ENCODE data around the gene CLDN5. TPM values are rescaled to one million over a fixed set of nuclear protein-coding genes. Genes with fewer than 3 reads are reported as not detected.

CLDN5 gene
- total RNA-seq, 4 donors from 2014 or later = 65.7 to 671 (median 224) TPM

DNA sequence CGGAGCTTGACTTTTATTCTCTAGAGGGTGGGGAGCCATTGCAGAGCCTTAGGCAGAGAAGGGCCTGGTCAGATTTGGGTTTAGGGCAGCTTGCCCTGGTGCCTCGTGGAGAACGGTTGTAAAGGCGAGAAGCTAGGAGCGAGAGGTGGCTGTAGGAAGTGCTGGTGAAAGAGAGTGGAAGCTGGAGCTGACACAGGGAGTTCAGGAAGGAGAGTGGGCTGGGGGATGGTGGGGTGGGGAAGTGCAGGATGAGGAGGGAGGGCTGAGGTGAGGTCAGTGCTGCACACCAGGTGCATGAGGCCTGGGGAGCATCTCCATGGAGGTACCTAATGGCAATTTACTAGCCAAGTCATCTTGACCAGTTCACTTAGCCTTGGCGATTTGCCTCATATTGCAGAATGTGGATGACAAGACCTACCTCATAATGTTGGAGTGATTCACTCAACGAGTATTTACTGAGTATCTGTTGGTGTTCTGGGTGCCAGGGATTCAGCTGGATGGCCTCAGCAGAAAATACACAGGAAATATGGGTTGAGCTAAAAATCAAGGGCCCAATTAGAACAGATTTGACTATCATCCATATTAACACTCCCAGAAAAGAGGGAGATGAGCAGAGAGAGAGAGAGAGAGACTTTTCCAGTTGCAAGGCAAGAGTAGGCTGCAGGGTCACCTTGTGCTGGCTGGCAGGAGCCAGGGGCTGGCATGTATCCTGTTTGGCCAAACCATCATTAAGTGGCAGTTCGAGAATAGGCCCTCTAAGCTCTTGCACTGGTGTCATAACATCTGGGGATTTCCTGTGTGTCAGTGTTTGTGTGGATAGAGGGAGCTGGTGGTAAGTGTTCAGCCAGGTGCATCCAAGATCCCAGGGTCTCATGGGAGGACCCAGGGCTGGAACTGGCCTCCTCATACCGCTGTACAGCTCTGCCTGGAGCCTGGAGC is 44.4 kb upstream of the CLDN5 start:
- Histone ChIP-seq H3K4me1 (no peaks in the 10 kb centered on the region), H3K27ac (no peak overlapping the region), H3K4me3 (no peak overlapping the region), H3K9me3 (no peaks in the 10 kb centered on the region), H3K36me3 (no peaks in the 10 kb centered on the region), H3K27me3 (no peaks in the 10 kb centered on the region)
- no peak for DNase-seq
- intact Hi-C loops (cut with DNase I; ENCODE audit: low total_unique reads) = no loop called here
- no peak for TF ChIP-seq POLR2A (IDR thresholded peaks at IDR 0.05)
- TF ChIP-seq, protein P1, sequence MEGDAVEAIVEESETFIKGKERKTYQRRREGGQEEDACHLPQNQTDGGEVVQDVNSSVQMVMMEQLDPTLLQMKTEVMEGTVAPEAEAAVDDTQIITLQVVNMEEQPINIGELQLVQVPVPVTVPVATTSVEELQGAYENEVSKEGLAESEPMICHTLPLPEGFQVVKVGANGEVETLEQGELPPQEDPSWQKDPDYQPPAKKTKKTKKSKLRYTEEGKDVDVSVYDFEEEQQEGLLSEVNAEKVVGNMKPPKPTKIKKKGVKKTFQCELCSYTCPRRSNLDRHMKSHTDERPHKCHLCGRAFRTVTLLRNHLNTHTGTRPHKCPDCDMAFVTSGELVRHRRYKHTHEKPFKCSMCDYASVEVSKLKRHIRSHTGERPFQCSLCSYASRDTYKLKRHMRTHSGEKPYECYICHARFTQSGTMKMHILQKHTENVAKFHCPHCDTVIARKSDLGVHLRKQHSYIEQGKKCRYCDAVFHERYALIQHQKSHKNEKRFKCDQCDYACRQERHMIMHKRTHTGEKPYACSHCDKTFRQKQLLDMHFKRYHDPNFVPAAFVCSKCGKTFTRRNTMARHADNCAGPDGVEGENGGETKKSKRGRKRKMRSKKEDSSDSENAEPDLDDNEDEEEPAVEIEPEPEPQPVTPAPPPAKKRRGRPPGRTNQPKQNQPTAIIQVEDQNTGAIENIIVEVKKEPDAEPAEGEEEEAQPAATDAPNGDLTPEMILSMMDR (IDR thresholded peaks at IDR 0.05) = no peak

DNA sequence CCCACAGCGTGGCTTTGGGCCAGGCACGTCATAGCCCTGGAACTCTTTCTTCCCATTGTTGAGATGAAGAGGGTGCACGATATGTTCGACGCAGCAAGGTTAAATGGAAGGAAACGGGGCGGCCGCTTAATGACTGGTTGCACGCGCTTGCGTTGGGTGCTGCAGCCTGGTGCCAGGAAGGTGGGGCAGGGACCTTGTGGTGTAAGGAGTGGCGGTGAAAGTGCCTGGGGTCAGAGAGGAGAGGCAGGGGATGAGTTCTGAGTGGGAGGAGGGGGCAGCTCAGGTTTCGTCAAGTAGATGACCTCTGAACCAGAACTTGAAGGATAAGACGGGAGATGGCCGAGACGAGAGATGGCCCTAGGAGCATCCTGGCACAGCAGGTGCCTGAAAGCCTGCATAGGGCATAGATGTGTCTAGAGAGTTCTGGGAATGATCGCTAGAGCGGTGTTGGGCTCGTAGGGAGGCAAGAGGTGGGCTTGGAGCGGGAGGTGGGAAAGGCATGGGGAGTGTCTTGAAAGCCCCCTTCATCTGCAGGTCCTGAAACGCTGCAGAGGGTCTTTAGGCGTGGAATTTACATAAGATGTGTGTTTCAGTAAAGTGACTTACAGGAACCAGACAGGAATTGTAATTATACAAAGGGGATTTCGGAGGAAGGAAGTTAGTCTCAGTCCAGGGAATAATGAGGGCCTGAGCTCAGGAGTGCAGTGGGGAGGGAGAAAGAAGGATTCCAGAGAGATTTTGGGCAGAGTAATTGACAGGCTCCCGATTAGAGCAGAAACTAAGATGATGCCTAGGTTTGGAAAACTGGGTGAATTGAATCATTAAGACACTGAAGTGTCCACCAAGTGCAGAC is 43.2 kb upstream of the CLDN5 start:
- DNase-seq = peak in 1 of 2 donors; percentile 30
- Histone ChIP-seq H3K27ac (peak overlapping the region in 1 of 2 donors; percentile 33), H3K4me1 (no peaks in the 10 kb centered on the region), H3K9me3 (no peaks in the 10 kb centered on the region), H3K36me3 (no peaks in the 10 kb centered on the region), H3K4me3 (no peak overlapping the region), H3K27me3 (no peaks in the 10 kb centered on the region)
- no peak for TF ChIP-seq POLR2A (IDR thresholded peaks at IDR 0.05)
- TF ChIP-seq, protein P1 (IDR thresholded peaks at IDR 0.05) = no peak
- intact Hi-C loops (cut with DNase I; ENCODE audit: low total_unique reads) = no loop called here

DNA sequence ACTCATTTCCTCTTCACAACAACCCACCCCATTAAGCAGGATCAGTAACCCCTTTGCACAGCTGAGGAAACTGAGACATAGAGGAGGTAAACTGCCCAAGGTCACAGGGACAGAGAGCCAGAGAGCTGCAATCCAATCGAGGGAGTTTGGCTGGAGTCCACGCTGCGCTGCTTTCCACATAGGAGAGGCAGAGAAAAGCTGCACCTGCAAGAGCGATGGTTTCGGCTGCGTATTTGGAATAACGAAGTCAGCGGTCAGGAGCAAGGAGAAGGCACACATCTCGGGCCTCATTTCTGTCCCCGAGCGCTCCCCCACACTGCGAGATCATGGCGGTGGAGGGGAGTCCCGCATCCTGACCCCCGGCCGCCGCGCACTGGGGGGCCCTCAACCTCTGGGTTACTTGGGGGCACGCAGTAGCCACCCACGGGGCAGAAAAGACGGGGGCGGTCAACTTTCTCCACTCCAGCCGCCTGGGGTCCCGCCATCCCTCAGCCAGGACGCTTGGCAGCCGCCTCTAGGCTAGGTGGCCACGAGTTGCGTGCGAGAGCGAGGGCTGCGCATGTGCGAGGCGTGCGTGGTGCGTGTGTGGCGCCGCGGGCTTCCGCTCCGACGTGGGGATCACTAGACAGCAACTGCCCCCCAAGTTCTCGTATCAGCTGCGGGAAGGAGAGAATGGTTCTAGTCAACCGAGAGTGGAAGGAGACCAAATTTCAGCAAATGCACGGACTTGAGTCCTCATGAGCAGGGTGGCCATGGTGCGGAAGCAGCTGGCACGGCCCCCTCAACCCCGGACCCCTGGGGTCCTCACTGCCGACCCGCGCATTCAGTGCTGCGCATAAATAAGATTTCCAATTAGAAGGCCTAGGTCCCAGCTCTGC is 42.3 kb upstream of the CLDN5 start:
- Histone ChIP-seq H3K27me3 (no peaks in the 10 kb centered on the region), H3K4me3 (no peak overlapping the region), H3K27ac (peak overlapping the region in 1 of 2 donors; percentile 29), H3K4me1 (no peaks in the 10 kb centered on the region), H3K36me3 (no peaks in the 10 kb centered on the region), H3K9me3 (no peaks in the 10 kb centered on the region)
- peak in 1 of 2 donors; percentile 30 for DNase-seq
- no peak for TF ChIP-seq POLR2A (IDR thresholded peaks at IDR 0.05)
- TF ChIP-seq, protein P1 (IDR thresholded peaks at IDR 0.05) = no peak
- intact Hi-C loops (cut with DNase I; ENCODE audit: low total_unique reads) = no loop called here

DNA sequence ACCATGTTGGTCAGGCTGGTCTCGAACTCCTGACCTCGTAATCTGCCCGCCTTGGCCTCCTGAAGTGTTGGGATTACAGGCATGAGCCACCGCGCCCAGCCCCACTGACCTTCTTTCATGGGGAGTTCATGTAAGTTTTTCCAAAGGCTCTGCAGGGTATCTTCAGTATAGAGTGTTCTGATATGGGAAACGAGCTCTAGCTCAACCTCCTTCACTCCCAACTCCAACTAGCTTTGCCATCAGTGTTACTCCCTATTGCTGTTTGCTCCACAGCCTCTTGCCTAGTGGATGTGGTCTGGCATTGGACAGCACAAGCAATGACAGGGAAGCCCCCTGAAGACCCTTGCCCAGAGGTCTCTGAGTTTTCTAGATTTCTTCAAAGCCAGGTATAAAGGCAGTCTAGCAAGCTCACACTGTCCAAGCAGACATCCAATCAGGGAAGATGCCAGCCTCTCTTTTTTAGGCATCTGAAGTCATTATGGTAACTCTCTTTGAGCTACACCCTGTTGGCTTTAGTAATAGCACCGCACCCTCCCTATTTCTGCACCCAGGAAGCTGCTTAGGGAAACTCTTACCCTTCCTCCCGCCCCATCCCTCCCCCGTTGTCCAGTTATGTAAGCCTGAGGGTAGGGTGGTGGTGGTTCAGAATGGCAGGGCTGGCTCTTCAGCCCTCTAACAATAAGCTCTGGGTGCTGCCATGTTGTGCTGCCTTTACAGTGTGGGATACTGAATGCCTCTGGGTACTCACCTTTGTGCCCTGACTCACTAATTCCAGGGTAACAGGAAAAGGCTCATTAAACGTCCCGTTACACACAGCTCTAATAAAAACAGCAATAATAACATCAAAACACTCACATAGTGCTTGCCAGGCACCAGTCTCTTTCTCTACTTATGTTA is 41.4 kb upstream of the CLDN5 start:
- Histone ChIP-seq H3K4me1 (no peaks in the 10 kb centered on the region), H3K4me3 (no peak overlapping the region), H3K36me3 (no peaks in the 10 kb centered on the region), H3K9me3 (no peaks in the 10 kb centered on the region), H3K27ac (no peak overlapping the region), H3K27me3 (no peaks in the 10 kb centered on the region)
- DNase-seq = no peak
- TF ChIP-seq, protein P1 (IDR thresholded peaks at IDR 0.05) = no peak
- no peak for TF ChIP-seq POLR2A (IDR thresholded peaks at IDR 0.05)
- intact Hi-C loops (cut with DNase I; ENCODE audit: low total_unique reads) = no loop called here
